ENCODE results near the gene CAPN15. TPM values are rescaled to one million over a fixed set of nuclear protein-coding genes. Genes with fewer than 3 reads are reported as not detected.

CAPN15 gene
- total RNA-seq, 1 donor from 2014 or later = 39.9 TPM

- H3K4me1 Mint-ChIP-seq (ENCODE audit: unreplicated experiment) = peaks cover 8% of the 10 kb centered on the region
- H3K27ac Mint-ChIP-seq (ENCODE audit: unreplicated experiment) = peak overlapping the region; percentile 10
- no peak overlapping the region for H3K4me3 Mint-ChIP-seq (ENCODE audit: unreplicated experiment)
Measured at GRCh38 chr16:554297-554621, 26.7 kb downstream of the CAPN15 start.

GRCh38 chr16:554640-555365, 27.3 kb downstream of the CAPN15 start:
- Mint-ChIP-seq H3K27ac (ENCODE audit: unreplicated experiment) (peak overlapping the region; percentile 10), H3K27me3 (ENCODE audit: unreplicated experiment) (peaks cover 2% of the 10 kb centered on the region), H3K4me3 (ENCODE audit: unreplicated experiment) (no peak overlapping the region), H3K9me3 (ENCODE audit: unreplicated experiment) (no peaks in the 10 kb centered on the region), H3K36me3 (ENCODE audit: unreplicated experiment) (peaks cover 3% of the 10 kb centered on the region), H3K4me1 (ENCODE audit: unreplicated experiment) (peaks cover 10% of the 10 kb centered on the region)
- no peak for DNase-seq (ENCODE audit: extremely low spot score, unreplicated experiment)
- no peak for TF ChIP-seq CTCF (IDR thresholded peaks at IDR 0.05)

More at GRCh38 chr16:554297-554621, 26.7 kb downstream of the CAPN15 start:
- Mint-ChIP-seq H3K36me3 (ENCODE audit: unreplicated experiment) (peaks cover 3% of the 10 kb centered on the region), H3K27me3 (ENCODE audit: unreplicated experiment) (peaks cover 2% of the 10 kb centered on the region), H3K9me3 (ENCODE audit: unreplicated experiment) (no peaks in the 10 kb centered on the region)
- TF ChIP-seq CTCF (IDR thresholded peaks at IDR 0.05) = no peak
- DNase-seq (ENCODE audit: extremely low spot score, unreplicated experiment) = no peak

GRCh38 chr16:555528-556473, 28.3 kb downstream of the CAPN15 start:
- no peak for DNase-seq (ENCODE audit: extremely low spot score, unreplicated experiment)
- H3K9me3 Mint-ChIP-seq (ENCODE audit: unreplicated experiment) = no peaks in the 10 kb centered on the region
- peaks cover 2% of the 10 kb centered on the region for H3K27me3 Mint-ChIP-seq (ENCODE audit: unreplicated experiment)
- H3K4me1 Mint-ChIP-seq (ENCODE audit: unreplicated experiment) = peaks cover 10% of the 10 kb centered on the region
- TF ChIP-seq CTCF (IDR thresholded peaks at IDR 0.05) = no peak
- no peak overlapping the region for H3K27ac Mint-ChIP-seq (ENCODE audit: unreplicated experiment)
- H3K36me3 Mint-ChIP-seq (ENCODE audit: unreplicated experiment) = peaks cover 3% of the 10 kb centered on the region
- no peak overlapping the region for H3K4me3 Mint-ChIP-seq (ENCODE audit: unreplicated experiment)

GRCh38 chr16:556474-557173, 29.1 kb downstream of the CAPN15 start:
- TF ChIP-seq CTCF (IDR thresholded peaks at IDR 0.05) = no peak
- DNase-seq (ENCODE audit: extremely low spot score, unreplicated experiment) = no peak
- Mint-ChIP-seq H3K27ac (ENCODE audit: unreplicated experiment) (no peak overlapping the region), H3K4me1 (ENCODE audit: unreplicated experiment) (peaks cover 10% of the 10 kb centered on the region), H3K27me3 (ENCODE audit: unreplicated experiment) (peaks cover 2% of the 10 kb centered on the region), H3K4me3 (ENCODE audit: unreplicated experiment) (no peak overlapping the region), H3K36me3 (ENCODE audit: unreplicated experiment) (peaks cover 3% of the 10 kb centered on the region), H3K9me3 (ENCODE audit: unreplicated experiment) (no peaks in the 10 kb centered on the region)
